Measurements from ENCODE around the gene CBL.

GRCh38 chr11:119209186-119209585 lies 3.0 kb downstream of the CBL start:
- TF ChIP-seq CTCF (IDR thresholded peaks at IDR 0.05; ENCODE audit: insufficient read depth, low read depth, low read length) (no peak), EZH2 (IDR thresholded peaks at IDR 0.05; ENCODE audit: insufficient read depth, low read length) (no peak)

Data from astrocyte (in vitro differentiated cells and primary cell).